ENCODE measurements around the gene KLF4. TPM values are rescaled to one million over a fixed set of nuclear protein-coding genes. Genes with fewer than 3 reads are reported as not detected.

The KLF4 gene
- total RNA-seq, 1 donor from 2014 or later, result 4.4 TPM

GRCh38 chr9:107523539-107523938 is 34.0 kb upstream of the KLF4 start:
- Histone ChIP-seq H3K27ac (ENCODE audit: low read depth, low read length) (no peak overlapping the region), H3K4me1 (ENCODE audit: insufficient read depth, low read length) (no peaks in the 10 kb centered on the region), H4K20me1 (ENCODE audit: insufficient read depth, low read length) (no peaks in the 10 kb centered on the region), H3K79me2 (ENCODE audit: insufficient read depth, low read length) (no peaks in the 10 kb centered on the region), H3K27me3 (ENCODE audit: insufficient read depth, low read length) (no peaks in the 10 kb centered on the region), H3K4me2 (ENCODE audit: low read length) (no peak overlapping the region), H2AFZ (ENCODE audit: low read depth, low read length) (no peak overlapping the region), H3K4me3 (ENCODE audit: insufficient read depth, low read depth, low read length) (no peak overlapping the region), H3K36me3 (ENCODE audit: insufficient read depth, low read length) (no peaks in the 10 kb centered on the region), H3K9ac (ENCODE audit: low read length) (no peak overlapping the region), H3K9me3 (ENCODE audit: insufficient read depth, low read depth, low read length) (no peaks in the 10 kb centered on the region)
- FAIRE-seq (no peak), DNase-seq (ENCODE audit: low read depth) (no peak)
- H3K9me3 Mint-ChIP-seq (ENCODE audit: unreplicated experiment), result peaks cover 4% of the 10 kb centered on the region
- H3K27me3 Mint-ChIP-seq (ENCODE audit: low read depth, unreplicated experiment), result no peaks in the 10 kb centered on the region
- no peak overlapping the region for H3K4me3 Mint-ChIP-seq (ENCODE audit: unreplicated experiment)
- no peaks in the 10 kb centered on the region for H3K4me1 Mint-ChIP-seq (ENCODE audit: low read depth, unreplicated experiment)
- H3K36me3 Mint-ChIP-seq (ENCODE audit: low read depth, unreplicated experiment), result no peaks in the 10 kb centered on the region
- no peak overlapping the region for H3K27ac Mint-ChIP-seq (ENCODE audit: unreplicated experiment)
- TF ChIP-seq CTCF (IDR thresholded peaks at IDR 0.05; ENCODE audit: insufficient read depth, low read depth, low read length), result no peak
- no peak for TF ChIP-seq EZH2 (IDR thresholded peaks at IDR 0.05; ENCODE audit: insufficient read depth, low read length)

- no peaks in the 10 kb centered on the region for H3K4me1 Mint-ChIP-seq (ENCODE audit: low read depth, unreplicated experiment)
- no peaks in the 10 kb centered on the region for H3K36me3 Mint-ChIP-seq (ENCODE audit: low read depth, unreplicated experiment)
- Histone ChIP-seq H3K9ac (ENCODE audit: low read length) (no peak overlapping the region), H3K36me3 (ENCODE audit: insufficient read depth, low read length) (no peaks in the 10 kb centered on the region), H3K4me3 (ENCODE audit: insufficient read depth, low read depth, low read length) (no peak overlapping the region), H3K27ac (ENCODE audit: low read depth, low read length) (no peak overlapping the region), H3K27me3 (ENCODE audit: insufficient read depth, low read length) (no peaks in the 10 kb centered on the region), H4K20me1 (ENCODE audit: insufficient read depth, low read length) (no peaks in the 10 kb centered on the region), H2AFZ (ENCODE audit: low read depth, low read length) (no peak overlapping the region), H3K4me1 (ENCODE audit: insufficient read depth, low read length) (no peaks in the 10 kb centered on the region), H3K4me2 (ENCODE audit: low read length) (no peak overlapping the region), H3K9me3 (ENCODE audit: insufficient read depth, low read depth, low read length) (no peaks in the 10 kb centered on the region), H3K79me2 (ENCODE audit: insufficient read depth, low read length) (no peaks in the 10 kb centered on the region)
- no peak for FAIRE-seq
- no peak for DNase-seq (ENCODE audit: low read depth)
- no peak overlapping the region for H3K27ac Mint-ChIP-seq (ENCODE audit: unreplicated experiment)
- H3K9me3 Mint-ChIP-seq (ENCODE audit: unreplicated experiment), result peaks cover 4% of the 10 kb centered on the region
- H3K27me3 Mint-ChIP-seq (ENCODE audit: low read depth, unreplicated experiment), result peaks cover 6% of the 10 kb centered on the region
- no peak overlapping the region for H3K4me3 Mint-ChIP-seq (ENCODE audit: unreplicated experiment)
- no peak for TF ChIP-seq CTCF (IDR thresholded peaks at IDR 0.05; ENCODE audit: insufficient read depth, low read depth, low read length)
- no peak for TF ChIP-seq EZH2 (IDR thresholded peaks at IDR 0.05; ENCODE audit: insufficient read depth, low read length)
These were observed 30.6 kb upstream of the KLF4 start for GRCh38 chr9:107520186-107520585.

GRCh38 chr9:107518037-107518807 is 28.7 kb upstream of the KLF4 start:
- Histone ChIP-seq H3K4me1 (ENCODE audit: insufficient read depth, low read length) (no peaks in the 10 kb centered on the region), H3K4me3 (ENCODE audit: insufficient read depth, low read depth, low read length) (no peak overlapping the region), H3K9ac (ENCODE audit: low read length) (no peak overlapping the region), H3K36me3 (ENCODE audit: insufficient read depth, low read length) (no peaks in the 10 kb centered on the region), H3K27ac (ENCODE audit: low read depth, low read length) (no peak overlapping the region), H4K20me1 (ENCODE audit: insufficient read depth, low read length) (no peaks in the 10 kb centered on the region), H3K4me2 (ENCODE audit: low read length) (no peak overlapping the region), H3K9me3 (ENCODE audit: insufficient read depth, low read depth, low read length) (no peaks in the 10 kb centered on the region), H3K27me3 (ENCODE audit: insufficient read depth, low read length) (no peaks in the 10 kb centered on the region), H2AFZ (ENCODE audit: low read depth, low read length) (no peak overlapping the region), H3K79me2 (ENCODE audit: insufficient read depth, low read length) (no peaks in the 10 kb centered on the region)
- TF ChIP-seq CTCF (IDR thresholded peaks at IDR 0.05; ENCODE audit: insufficient read depth, low read depth, low read length), result no peak
- TF ChIP-seq EZH2 (IDR thresholded peaks at IDR 0.05; ENCODE audit: insufficient read depth, low read length), result no peak
- peaks cover 6% of the 10 kb centered on the region for H3K27me3 Mint-ChIP-seq (ENCODE audit: low read depth, unreplicated experiment)
- no peaks in the 10 kb centered on the region for H3K4me1 Mint-ChIP-seq (ENCODE audit: low read depth, unreplicated experiment)
- H3K9me3 Mint-ChIP-seq (ENCODE audit: unreplicated experiment), result peaks cover 4% of the 10 kb centered on the region
- FAIRE-seq (no peak), DNase-seq (ENCODE audit: low read depth) (no peak)
- no peak overlapping the region for H3K4me3 Mint-ChIP-seq (ENCODE audit: unreplicated experiment)
- no peaks in the 10 kb centered on the region for H3K36me3 Mint-ChIP-seq (ENCODE audit: low read depth, unreplicated experiment)
- no peak overlapping the region for H3K27ac Mint-ChIP-seq (ENCODE audit: unreplicated experiment)

Measured in astrocyte (in vitro differentiated cells and primary cell).